Measurements from ENCODE around the gene CDK18. TPM values are rescaled to one million over a fixed set of nuclear protein-coding genes. Genes with fewer than 3 reads are reported as not detected.

The CDK18 gene
- total RNA-seq, 2 donors from 2014 or later: 58.1 to 88.7 TPM

GRCh38 chr1:205580923-205581180, 76.4 kb downstream of the CDK18 start:
- TF ChIP-seq CTCF (conservative IDR thresholded peaks at IDR 0.05): no peak
- DNase-seq: peak; percentile 38
- Mint-ChIP-seq H3K36me3 (ENCODE audit: low read depth) (no peaks in the 10 kb centered on the region), H3K27ac (no peak overlapping the region), H3K9me3 (no peaks in the 10 kb centered on the region), H3K27me3 (ENCODE audit: insufficient read depth) (peaks cover 52% of the 10 kb centered on the region), H3K4me3 (no peak overlapping the region), H3K4me1 (peaks cover 4% of the 10 kb centered on the region)
- Histone ChIP-seq H3K4me1 (ENCODE audit: control insufficient read depth, insufficient read depth, low read length) (peaks cover 7% of the 10 kb centered on the region), H3K9ac (ENCODE audit: extremely low read depth, low read length, poor library complexity, severe bottlenecking) (no peak overlapping the region), H3K36me3 (ENCODE audit: control insufficient read depth, insufficient read depth, low read length) (no peaks in the 10 kb centered on the region), H3K4me3 (ENCODE audit: low read length) (no peak overlapping the region), H3K9me3 (ENCODE audit: control insufficient read depth, low read length) (no peaks in the 10 kb centered on the region), H3K27ac (ENCODE audit: low read depth, low read length) (no peak overlapping the region), H3K27me3 (ENCODE audit: control insufficient read depth, insufficient read depth, low read length, poor library complexity, severe bottlenecking) (peaks cover 74% of the 10 kb centered on the region)
- WGBS, 2 experiments (ENCODE audit: insufficient coverage in 1 of 2, insufficient read length in 1 of 2): 95% methylated on average over 3 of the region's 3 CpGs; no CpG with 5 or more reads in 1 of the 2 experiments

- 74 to 81% methylated on average over 8 to 9 of the region's 9 CpGs for WGBS, 2 experiments (ENCODE audit: insufficient coverage in 1 of 2, insufficient read length in 1 of 2)
- peak; percentile 42 for DNase-seq
- Mint-ChIP-seq H3K27me3 (ENCODE audit: insufficient read depth) (peaks cover 46% of the 10 kb centered on the region), H3K4me3 (no peak overlapping the region), H3K4me1 (peaks cover 4% of the 10 kb centered on the region), H3K9me3 (no peaks in the 10 kb centered on the region), H3K27ac (no peak overlapping the region), H3K36me3 (ENCODE audit: low read depth) (no peaks in the 10 kb centered on the region)
- H3K9ac ChIP-seq (ENCODE audit: extremely low read depth, low read length, poor library complexity, severe bottlenecking): no peak overlapping the region
- H3K4me1 ChIP-seq (ENCODE audit: control insufficient read depth, insufficient read depth, low read length): peaks cover 7% of the 10 kb centered on the region
- TF ChIP-seq CTCF (conservative IDR thresholded peaks at IDR 0.05): no peak
- H3K9me3 ChIP-seq (ENCODE audit: control insufficient read depth, low read length): no peaks in the 10 kb centered on the region
- no peaks in the 10 kb centered on the region for H3K36me3 ChIP-seq (ENCODE audit: control insufficient read depth, insufficient read depth, low read length)
- H3K27me3 ChIP-seq (ENCODE audit: control insufficient read depth, insufficient read depth, low read length, poor library complexity, severe bottlenecking): peaks cover 68% of the 10 kb centered on the region
- H3K4me3 ChIP-seq (ENCODE audit: low read length): no peak overlapping the region
- no peak overlapping the region for H3K27ac ChIP-seq (ENCODE audit: low read depth, low read length)
Observed at GRCh38 chr1:205581321-205581980, 77.0 kb downstream of the CDK18 start.

DNA sequence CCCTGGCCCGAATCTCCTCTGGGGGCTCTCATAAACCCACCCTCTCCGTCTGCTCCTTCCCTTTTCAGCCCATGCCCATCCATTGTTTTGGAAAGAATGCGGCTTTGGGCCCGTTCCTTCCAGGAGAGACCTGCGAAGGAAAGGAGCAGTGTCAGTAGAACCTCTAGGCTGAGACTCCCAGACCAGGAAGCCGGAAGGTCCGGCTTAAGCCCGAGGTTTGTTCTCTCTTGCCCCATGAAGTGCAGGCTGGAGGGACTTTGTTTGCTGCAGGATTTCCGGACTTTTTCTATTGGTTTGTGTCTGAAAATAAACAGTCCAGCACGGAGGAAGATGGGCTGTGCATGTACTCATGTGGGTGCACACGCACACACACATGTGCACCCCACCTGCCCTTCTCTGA, 77.6 kb downstream of the CDK18 start:
- no peaks in the 10 kb centered on the region for H3K9me3 ChIP-seq (ENCODE audit: control insufficient read depth, low read length)
- H3K27ac ChIP-seq (ENCODE audit: low read depth, low read length): no peak overlapping the region
- Mint-ChIP-seq H3K9me3 (no peaks in the 10 kb centered on the region), H3K27ac (no peak overlapping the region), H3K4me3 (no peak overlapping the region), H3K27me3 (ENCODE audit: insufficient read depth) (peaks cover 40% of the 10 kb centered on the region), H3K36me3 (ENCODE audit: low read depth) (no peaks in the 10 kb centered on the region), H3K4me1 (peaks cover 4% of the 10 kb centered on the region)
- TF ChIP-seq CTCF (conservative IDR thresholded peaks at IDR 0.05): no peak
- no peak for DNase-seq
- H3K4me1 ChIP-seq (ENCODE audit: control insufficient read depth, insufficient read depth, low read length): peaks cover 7% of the 10 kb centered on the region
- no peak overlapping the region for H3K9ac ChIP-seq (ENCODE audit: extremely low read depth, low read length, poor library complexity, severe bottlenecking)
- H3K36me3 ChIP-seq (ENCODE audit: control insufficient read depth, insufficient read depth, low read length): no peaks in the 10 kb centered on the region
- H3K27me3 ChIP-seq (ENCODE audit: control insufficient read depth, insufficient read depth, low read length, poor library complexity, severe bottlenecking): peaks cover 63% of the 10 kb centered on the region
- WGBS, 2 experiments (ENCODE audit: insufficient coverage in 1 of 2, insufficient read length in 1 of 2): 77% methylated on average over 8 to 11 of the region's 11 CpGs
- H3K4me3 ChIP-seq (ENCODE audit: low read length): no peak overlapping the region

Other genes with a start within 250 kb of the CDK18 start
- 10 to 100 TPM; 13.4 to 19.1 TPM for gene NUAK2, start 182.9 kb upstream of the CDK18 start, total RNA-seq
- gene KLHDC8A, start 147.7 kb upstream of the CDK18 start, total RNA-seq: under 1 TPM; 0.38 to 0.53 TPM
- 10 to 100 TPM; 13.5 to 16.7 TPM for gene LEMD1, start 82.6 kb upstream of the CDK18 start, total RNA-seq
- gene BLACAT1, start 48.6 kb upstream of the CDK18 start, total RNA-seq: 1 to 10 TPM; 7.4 to 7.6 TPM
- 10 to 100 TPM; 29.6 to 41.6 TPM for gene ELK4, start 127.3 kb downstream of the CDK18 start, total RNA-seq
- gene SLC45A3, start 175.8 kb downstream of the CDK18 start, total RNA-seq: 10 to 100 TPM in 1 of 2 donors, 1 to 10 TPM in 1; 7.9 to 10.2 TPM
- gene NUCKS1, start 245.5 kb downstream of the CDK18 start, total RNA-seq: 100 to 1,000 TPM; 380 to 532 TPM